GM18951 (cell line): Measurements from ENCODE around the gene MAP4K2.
A peak's percentile ranks its signal among the peaks of the same experiment; 100 is the strongest.

Source experiments
- POLR2A ChIP-seq: IDR thresholded peaks from 4 replicates; pipeline ENCODE4 v1.6.1; 2011; ENCODE audit warnings: mild to moderate bottlenecking; ENCODE audit not compliant: insufficient read length, insufficient read depth; ENCODE audit errors: extremely low read depth
- in situ Hi-C: fragments of 300-500 bp; cut with MboI; formaldehyde crosslinking; loops from one replicate; pipeline ENCODE4 v1.12.0; 2022; ENCODE audit warnings: low sequenced_read_pairs, mixed read lengths, inconsistent platforms; ENCODE audit not compliant: unreplicated experiment

MAP4K2 gene

GRCh38 chr11:64789331-64790204, 13.4 kb downstream of the MAP4K2 start:
- in situ Hi-C loops = no loop called here
- TF ChIP-seq POLR2A = no peak

DNA sequence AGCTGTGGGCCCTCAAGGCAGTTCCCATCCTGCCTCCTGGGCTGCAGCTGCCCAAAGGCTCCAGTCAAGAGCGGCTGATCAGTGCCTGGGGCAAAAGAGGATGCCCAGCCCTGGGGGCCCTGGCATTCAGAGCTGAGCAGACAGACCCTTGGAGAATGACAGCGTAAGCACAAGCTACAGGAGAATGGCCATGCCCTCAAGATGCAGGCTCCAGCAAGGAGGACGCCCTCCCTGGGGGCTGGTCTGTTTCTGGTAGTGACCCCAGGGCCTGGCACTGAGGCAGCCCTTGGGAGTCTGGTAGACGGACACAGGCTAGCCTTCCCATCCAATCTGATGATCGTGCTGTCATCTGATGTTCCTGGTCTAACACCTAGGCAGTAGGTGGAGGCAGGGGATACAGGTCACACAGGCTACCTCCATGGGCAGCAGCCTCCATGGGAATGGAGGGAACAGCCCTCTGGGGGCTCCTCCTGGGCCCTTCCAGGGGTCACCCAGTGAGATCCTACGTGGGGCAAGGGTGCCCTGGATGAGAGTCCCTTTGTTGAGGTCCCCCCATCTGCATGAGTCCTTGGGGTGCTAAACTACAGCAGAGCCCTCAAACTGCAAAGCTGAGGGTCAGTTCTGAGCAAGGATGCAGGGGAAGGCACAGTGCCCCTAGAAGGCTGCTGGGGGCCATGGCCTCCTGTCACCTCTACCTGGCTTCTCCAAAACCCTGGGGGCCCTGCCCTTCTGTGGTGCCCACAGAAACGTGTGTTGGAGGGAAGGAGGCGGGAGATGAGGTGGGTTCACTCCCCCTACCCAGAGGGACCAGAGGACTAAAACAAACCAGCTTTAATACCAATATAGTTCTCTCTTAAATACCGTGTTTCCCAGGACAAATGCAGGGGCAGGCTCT, 14.4 kb downstream of the MAP4K2 start:
- in situ Hi-C loops = no loop called here

DNA sequence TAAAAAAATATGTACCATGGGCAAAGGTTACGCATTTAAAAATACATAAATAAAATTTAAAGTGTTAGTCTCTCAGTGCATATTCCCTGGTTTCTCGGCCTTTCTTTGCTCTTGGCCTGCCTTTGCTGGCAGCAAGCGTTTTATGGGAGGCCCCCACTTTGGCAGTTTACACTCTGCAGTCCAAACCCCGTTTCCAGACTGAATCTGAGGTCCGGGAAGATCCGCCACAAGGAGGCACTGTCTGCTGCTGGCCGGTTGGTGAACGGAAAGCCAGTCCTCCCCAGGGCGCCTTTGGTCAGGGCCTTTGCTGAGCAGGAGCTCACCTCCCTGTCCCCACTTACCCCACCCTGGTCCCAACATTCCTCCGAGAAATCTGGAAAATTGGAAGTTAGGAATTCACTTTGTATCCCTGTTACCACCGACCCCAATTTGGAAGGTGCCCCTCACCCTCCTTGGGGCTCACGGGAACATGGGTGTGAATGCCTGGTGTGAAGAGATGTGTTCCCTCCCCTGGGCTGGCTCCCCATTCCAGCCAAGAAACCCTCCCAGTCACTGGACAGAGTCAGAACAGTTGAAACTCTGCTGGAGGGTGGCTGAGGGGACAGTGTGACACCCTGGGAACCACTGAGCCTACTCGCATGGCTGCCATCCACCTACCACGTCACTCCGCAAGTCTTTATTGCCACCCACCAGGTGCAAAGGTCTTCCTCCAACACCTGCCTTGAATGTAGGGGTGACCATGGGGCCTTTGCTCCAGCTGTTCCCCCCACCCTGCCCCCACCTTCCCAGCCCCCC, 15.3 kb downstream of the MAP4K2 start:
- in situ Hi-C loops = no loop called here
- TF ChIP-seq POLR2A = no peak

More for the DNA sequence above, 14.4 kb downstream of the MAP4K2 start:
- TF ChIP-seq POLR2A = no peak

- in situ Hi-C loops = no loop called here
- no peak for TF ChIP-seq POLR2A
Measured at GRCh38 chr11:64786308-64786707, 16.7 kb downstream of the MAP4K2 start.

- in situ Hi-C loops = no loop called here
- TF ChIP-seq POLR2A = no peak
Measured at GRCh38 chr11:64784813-64785581, 18.0 kb downstream of the MAP4K2 start.

DNA sequence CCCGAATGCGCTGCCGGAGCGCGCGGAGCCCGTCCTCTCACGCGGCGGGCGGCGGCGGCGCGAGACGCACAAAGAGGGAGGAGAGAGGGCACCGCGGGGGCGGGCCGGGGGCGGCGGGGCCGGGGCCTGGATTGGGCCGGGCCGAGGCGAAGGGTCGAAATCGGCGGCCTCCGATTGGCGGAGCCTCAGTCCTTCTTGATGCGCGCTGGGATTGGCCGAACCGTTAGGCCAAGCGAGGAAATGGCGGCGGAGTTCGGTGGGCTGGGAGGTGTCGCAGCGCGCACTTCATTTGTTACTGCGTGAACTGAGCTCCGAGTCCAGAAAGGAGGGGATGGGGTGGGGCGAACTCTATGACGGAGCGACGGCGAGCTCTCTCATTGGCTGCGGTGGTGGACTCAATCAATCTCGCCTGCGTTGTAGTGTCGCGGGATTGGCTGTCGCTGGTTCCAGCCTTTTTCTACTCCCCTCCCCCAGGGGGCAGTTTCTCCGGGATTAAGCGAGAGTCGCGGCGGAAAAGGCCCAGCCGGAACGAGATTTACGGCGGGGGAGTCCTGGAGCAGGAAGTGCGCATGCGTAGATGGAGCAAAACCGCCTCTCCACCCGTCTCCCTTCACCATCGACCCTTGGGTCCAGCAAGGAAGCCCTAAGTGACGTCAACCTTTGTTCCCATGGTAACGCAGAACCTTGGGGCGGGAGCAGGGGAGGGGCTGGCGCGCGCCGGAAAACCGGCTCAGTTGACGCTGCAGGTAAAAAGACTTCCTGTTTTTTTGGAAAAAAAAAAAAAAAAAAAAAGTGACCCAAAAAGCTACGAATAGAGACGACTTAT, 24.3 kb downstream of the MAP4K2 start, which contains the start of gene SF1:
Gene SF1, minus strand, starts transcription at position 70 of the 826 bp plus-strand sequence. CDS start 150 bp downstream, outside the sequence.
- in situ Hi-C loops = no loop called here
- peak; percentile 84 for TF ChIP-seq POLR2A

DNA sequence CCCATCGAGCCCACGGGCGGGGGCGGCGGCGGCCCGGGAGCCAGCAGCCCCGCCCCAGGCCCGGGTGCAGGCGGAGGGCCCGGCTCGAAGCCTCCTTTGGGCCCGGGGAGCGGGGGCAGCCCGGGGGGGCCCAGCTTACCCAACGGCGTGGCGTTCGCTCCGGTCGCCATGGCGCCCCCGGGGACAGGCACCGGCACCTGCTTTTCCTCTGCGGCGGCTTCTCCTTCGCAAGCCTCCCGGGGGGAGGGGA, 24.9 kb downstream of the MAP4K2 start:
- in situ Hi-C loops = no loop called here
- TF ChIP-seq POLR2A = no peak

GRCh38 chr11:64777449-64778222, 25.4 kb downstream of the MAP4K2 start:
- TF ChIP-seq POLR2A = no peak
- in situ Hi-C loops = no loop called here

DNA sequence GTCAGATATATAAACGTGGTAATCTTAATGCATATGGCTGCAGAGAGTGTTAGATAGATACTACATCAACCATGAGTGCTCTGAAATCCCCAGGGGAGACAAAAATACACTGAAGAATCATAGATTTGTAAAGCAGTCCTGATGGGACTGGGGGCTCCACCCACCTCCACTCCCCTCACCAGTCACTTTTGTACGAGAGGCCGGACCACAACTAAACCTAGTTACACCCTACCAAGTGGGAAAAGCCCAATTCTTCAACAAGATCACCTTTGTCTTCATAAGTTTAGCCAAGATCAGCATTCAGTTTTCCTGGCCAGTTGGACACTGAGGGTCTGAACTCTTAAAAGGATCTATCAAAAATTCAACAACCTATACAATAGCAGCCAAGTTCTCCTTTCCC, 26.1 kb downstream of the MAP4K2 start:
- no peak for TF ChIP-seq POLR2A

GRCh38 chr11:64776425-64776824, 26.6 kb downstream of the MAP4K2 start:
- in situ Hi-C loops = no loop called here
- TF ChIP-seq POLR2A = no peak

More for the DNA sequence above, 26.1 kb downstream of the MAP4K2 start:
- in situ Hi-C loops = no loop called here

DNA sequence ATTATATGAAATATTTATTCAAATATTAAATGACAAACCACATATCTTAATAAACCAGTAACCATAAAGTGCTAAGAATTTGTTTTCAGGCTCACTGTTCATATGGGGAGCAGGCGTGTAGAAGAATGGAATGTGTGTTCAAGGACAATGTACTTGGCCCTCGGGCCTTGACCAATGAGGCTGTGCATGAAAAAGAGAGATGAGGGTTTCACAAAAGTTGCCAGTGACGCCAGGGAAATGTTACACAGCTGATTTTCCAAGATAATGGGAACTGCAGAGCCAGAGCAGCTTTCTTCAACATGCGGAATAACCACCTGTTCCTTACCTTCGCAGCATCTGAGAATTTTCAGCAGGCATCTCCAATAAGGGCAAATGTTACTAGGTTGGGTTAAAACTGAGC, 28.9 kb downstream of the MAP4K2 start:
- in situ Hi-C loops = no loop called here
- TF ChIP-seq POLR2A = no peak
